HG02571 (cell line): Measurements from ENCODE around the gene CFAP54.
"Not testable (repeated sequence)": the region's sequence is repeated elsewhere in the genome, so short reads cannot be mapped to it uniquely, and the experiment has no call there.

Experiments
- ATAC-seq: cut with Tn5 transposase; IDR thresholded peaks from one replicate; pipeline ENCODE4 v1.9.1; 2021; ENCODE audit warnings: mild to moderate bottlenecking, moderate library complexity; ENCODE audit not compliant: unreplicated experiment

CFAP54 gene

DNA sequence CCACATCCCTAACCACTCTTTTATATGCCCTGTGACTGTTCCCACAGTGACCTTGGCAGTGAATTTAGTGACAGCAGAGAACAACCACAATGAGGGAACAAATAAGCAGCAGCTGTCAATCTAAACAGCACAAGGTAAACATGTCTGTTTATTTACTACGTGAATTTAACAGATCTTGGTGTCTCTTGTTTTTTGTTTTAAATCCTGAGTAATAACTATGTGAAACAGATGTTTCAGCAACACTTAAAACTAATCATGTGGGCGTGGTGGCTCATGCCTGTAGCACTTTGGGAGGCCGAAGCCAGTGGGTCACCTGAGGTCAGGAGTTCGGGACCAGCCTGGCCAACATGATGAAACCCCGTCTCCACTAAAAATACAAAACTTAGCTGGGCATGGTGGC, 17.0 kb upstream of the CFAP54 start:
- no peak for ATAC-seq

- no peak for ATAC-seq
These were observed 15.8 kb upstream of the CFAP54 start for GRCh38 chr12:96473394-96474093.

- ATAC-seq, result no peak
These were observed 15.2 kb upstream of the CFAP54 start for GRCh38 chr12:96474206-96474605.

DNA sequence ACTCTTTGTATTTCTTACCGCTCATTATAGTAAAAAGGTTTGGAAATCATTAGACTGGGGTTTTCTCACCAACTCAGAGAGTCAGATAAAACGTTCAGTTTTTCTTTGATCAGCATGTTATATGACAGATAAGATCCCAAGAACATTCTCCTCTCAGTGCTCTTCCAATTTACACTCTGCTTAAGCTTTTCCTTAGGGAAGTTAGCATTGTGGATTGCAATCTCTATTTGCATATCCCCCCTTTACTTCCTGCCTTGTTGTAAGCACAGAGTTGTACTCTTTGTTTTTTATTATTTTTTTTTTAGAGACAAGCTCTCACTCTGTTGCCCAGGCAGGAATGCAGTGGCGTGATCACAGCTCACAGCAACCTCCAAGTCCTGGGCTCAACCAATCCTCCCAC, 11.4 kb upstream of the CFAP54 start:
- no peak for ATAC-seq

DNA sequence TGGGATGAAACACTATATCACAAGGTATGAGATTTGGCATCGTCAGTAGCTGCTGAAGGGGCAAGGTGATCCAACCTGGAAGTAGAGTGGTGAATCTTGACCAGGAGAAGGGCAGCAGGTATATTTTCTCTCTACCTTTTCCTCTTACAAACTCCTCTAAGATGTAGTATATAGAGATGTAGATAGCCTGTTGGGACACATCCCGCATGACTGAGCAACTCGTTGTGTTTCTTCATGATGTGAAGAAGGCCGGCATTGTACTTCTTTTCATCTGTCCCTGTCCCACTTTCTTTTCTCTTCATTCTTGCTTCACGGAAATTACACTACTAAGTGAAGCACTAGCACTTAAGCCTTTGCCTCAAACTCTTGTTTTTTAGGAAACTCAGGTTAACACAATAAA, 7.3 kb upstream of the CFAP54 start:
- ATAC-seq, result no peak

GRCh38 chr12:96483116-96483515, 6.3 kb upstream of the CFAP54 start:
- no peak for ATAC-seq

DNA sequence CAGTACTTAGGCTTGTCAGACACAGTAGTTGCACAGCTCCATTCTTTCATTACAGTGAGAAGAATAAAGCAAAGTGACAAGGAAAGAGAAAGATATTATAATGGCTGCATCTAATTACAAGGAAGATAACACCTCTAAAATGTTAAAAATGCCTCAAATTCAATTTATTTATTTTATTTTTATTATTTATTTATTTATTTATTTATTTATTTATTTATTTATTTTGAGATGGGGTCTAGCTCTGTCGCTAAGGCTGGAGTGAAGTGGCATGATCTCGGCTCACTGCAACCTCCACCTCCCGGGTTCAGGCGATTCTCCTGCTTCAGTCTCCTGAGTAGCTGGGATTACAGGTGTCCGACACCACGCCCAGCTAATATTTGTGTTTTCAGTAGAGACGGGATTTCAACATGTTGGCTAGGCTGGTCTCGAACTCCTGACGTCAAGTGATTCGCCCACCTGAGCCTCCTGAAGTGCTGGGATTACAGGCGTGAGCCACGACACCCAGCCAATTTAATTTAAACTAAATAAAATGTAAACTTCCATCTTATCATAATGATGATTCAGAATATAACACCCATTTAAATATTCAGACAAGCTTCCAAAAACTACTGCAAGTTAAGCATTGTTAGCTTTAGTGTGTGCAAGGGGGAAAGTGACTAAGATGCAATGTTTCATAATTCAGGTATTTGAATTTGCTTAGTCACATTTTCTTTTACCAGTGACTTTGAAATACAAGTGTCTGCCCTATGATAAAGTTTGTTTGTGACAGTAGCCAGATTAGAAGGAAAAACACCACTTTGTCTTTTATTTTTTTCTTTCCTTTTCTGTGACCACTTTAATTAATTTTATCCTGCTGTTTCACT, 2.4 kb upstream of the CFAP54 start:
- ATAC-seq, result no peak

GRCh38 chr12:96487634-96488033, 1.7 kb upstream of the CFAP54 start:
- no peak for ATAC-seq

DNA sequence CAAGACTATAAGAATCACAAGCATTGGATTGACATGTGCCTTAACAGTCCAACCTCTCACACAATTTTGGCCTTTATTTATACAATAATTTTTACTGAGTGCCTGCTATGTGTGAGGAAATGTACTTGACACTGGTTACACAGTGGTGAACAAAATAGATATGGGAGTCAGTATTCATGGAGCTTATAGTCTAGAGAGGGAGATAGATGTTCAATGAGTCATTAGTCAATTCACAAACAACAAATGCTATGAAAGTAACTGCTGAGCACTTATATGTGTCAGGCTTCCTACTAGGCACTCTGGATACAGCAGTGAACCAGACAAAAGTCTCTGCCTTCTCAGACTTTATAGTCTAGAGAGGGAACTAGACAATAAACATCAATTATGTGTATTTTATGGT, 3.7 kb downstream of the CFAP54 start:
- ATAC-seq, result no peak

- ATAC-seq, result not testable (repeated sequence)
These were observed 4.8 kb downstream of the CFAP54 start for GRCh38 chr12:96494154-96494553.

- ATAC-seq, result no peak
These were observed 5.8 kb downstream of the CFAP54 start for GRCh38 chr12:96495155-96495554.

DNA sequence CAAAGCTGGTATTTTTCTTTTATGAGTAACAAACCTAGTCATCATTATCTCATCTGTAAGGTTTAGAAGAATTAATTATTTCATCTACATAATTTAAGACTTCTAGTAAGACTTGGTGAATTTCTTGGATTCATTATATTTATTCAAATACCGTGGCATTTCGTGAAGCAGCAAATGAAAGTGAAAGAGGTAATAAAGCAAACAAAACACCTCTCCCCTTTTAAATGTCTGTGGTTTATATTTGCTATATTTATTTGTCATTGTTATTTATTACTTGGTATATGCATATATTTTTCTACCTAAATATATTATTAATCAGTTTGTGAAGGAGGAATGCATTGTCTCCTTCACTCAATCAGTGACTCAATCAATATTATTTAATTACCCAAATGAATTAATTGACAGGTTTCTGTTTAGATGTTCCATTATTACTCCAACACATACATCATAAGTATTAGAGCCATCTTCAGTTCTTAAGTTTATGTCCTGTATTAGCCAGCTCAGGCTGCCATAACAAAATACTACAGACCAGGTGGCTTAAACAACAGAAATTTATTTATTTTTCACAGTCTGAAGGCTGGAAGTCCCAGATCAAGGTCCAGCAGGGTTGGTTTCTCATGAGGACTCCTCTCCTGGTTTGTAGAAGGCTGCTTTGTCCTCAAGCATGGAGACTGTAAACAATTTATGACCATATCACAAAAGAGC, 6.6 kb downstream of the CFAP54 start:
- ATAC-seq, result no peak

DNA sequence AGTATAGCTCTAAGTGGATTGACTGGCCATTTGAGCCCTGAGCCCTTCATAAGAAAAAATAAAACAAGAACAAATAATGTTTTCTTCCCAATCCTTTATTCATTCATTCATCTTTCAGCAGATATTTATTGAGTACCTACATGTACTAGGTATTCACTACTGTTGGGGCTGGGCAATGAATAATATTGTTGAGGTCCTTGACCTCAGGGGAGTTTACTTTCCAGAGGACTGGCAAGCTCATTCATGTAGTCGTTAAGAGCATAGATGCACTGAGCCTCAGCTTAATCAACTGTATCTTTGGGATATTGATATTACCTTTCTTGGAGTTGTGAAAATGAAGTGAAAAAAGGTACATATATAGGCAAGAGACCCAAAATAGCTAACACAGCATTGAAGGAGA, 7.6 kb downstream of the CFAP54 start:
- ATAC-seq, result no peak

DNA sequence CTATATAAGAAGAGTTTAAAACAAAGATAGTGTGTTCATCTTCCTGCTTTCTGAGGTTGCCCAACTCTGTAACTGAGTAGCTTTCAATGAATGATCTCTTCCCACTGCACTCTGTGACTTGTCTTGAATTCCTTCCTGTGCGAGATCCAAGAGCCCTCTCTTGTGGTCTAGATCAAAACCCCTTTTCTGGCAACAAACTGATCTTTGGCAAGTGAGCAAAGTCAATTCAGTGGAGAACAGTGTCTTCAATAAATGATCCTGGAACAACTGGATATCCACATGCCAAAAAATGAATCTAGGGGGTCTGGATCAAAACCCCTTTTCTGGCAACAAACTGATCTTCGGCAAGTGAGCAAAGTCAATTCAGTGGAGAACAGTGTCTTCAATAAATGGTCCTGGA, 8.5 kb downstream of the CFAP54 start:
- ATAC-seq, result no peak

DNA sequence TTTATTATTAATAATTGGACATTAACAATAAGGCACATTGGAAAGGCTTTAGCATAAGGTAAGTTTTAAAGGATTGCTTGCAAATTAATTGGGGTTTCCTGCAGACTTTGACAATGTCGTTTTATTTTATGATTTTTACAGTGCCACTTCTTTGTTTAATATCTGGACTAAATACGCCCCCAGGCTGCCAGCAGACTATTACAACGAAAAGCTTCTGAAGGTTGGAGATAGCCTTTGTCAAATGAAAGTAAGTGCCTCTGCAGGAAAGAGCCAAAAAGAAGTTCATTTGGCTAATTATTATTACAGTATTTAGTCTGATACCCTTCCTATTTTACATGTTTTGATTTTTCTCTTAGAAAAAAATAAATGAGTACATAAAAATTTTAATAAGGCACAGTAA, 11.3 kb downstream of the CFAP54 start:
- ATAC-seq, result no peak

GRCh38 chr12:96501133-96501761, 11.9 kb downstream of the CFAP54 start:
- ATAC-seq, result peak; percentile 68

DNA sequence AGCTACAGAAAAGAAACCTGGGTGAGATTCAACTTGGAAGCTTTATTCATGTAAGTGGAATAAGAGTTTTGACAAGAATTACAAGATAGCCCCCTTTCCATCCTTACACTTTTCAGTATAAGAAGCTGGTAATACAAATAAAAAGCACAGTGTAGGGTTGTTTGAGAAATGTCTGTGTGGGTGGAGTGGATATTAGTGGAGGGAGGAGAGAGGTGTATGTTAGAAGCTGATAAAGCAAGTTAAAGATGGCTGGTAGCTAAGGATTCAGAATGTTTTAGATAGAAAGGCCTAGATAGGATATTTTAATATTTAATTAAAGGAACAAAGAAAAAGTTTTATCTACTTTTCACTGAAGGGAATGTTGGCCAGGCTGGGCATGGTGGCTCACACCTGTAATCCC, 12.5 kb downstream of the CFAP54 start:
- no peak for ATAC-seq

DNA sequence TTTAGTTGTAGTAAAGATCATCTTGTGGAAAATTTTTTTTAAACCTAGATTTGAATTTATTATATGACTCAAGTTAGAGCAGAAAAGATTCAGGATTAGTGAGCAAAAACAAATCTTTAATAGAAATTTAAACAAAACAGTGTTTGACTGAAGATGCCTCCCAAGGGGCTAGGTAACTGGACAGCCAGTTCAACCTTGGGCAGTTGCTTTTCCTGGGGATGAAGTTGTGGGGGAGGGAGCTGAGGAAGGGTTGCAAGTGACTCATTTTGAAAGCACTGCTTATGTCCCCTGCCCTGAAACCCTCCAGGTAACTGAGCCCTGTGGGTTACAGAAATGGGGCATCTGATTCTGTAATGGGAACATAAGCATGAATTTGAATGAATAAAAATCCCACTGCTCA, 13.1 kb downstream of the CFAP54 start:
- ATAC-seq, result peak; percentile 68

DNA sequence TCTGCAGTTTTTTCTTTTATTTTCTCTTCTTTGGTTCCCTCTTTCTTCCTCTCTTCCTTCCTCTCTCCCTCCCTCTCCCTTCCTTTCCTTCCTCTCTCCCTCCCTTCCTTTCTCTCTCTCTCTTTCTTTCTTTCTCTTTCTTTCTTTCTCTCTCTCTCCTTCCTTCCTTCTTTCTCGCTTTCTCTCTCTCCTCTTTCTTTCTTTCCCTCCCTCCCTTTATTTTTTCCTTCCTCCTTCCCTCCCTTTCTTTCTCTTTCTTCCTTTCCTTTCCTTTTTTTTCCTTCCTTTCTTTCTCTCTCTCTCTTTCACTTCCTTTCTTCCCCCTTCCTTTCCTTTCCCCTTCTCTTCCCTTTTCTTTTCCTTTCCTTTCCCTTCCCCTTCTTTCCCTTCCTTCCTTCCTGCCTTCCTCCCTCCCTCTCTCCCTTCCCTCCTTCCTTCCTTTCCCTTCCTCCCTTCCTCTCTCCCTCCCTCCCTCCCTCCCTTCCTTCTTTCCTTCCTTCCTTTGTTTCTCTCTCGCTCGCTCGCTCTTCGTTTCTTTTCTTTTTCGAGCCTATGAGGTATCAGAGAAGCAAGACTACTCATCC, 13.7 kb downstream of the CFAP54 start:
- ATAC-seq, result no peak

- ATAC-seq, result no peak
These were observed 14.6 kb downstream of the CFAP54 start for GRCh38 chr12:96503976-96504375.

DNA sequence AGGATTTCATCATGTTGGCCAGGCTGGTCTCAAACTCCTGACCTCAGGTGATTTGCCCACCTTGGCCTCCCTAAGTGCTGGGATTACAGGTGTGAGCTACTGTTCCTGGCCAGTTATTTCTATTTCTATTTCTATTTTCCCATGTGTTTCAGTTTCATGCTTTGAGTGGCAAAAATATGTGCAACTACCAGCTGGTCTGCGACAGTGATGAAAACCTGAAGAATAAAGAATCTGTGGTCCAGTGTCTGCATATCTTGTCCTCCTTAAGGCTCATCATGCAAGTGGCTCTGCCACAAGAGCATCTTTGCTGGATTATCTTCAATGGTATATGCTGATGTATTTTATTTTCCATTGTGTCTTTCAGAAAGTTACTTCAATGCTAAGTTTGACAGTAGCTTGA, 17.4 kb downstream of the CFAP54 start:
- ATAC-seq, result no peak
